Left forelimb (tissue), 1 donor: ENCODE measurements around the gene RIT1.

Experiments used
- DNase-seq: peaks from one replicate; pipeline ENCODE4 v3.0.0-alpha.2; 2018; ENCODE audit warnings: low spot score

RIT1 gene, protein sequence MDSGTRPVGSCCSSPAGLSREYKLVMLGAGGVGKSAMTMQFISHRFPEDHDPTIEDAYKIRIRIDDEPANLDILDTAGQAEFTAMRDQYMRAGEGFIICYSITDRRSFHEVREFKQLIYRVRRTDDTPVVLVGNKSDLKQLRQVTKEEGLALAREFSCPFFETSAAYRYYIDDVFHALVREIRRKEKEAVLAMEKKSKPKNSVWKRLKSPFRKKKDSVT

DNA sequence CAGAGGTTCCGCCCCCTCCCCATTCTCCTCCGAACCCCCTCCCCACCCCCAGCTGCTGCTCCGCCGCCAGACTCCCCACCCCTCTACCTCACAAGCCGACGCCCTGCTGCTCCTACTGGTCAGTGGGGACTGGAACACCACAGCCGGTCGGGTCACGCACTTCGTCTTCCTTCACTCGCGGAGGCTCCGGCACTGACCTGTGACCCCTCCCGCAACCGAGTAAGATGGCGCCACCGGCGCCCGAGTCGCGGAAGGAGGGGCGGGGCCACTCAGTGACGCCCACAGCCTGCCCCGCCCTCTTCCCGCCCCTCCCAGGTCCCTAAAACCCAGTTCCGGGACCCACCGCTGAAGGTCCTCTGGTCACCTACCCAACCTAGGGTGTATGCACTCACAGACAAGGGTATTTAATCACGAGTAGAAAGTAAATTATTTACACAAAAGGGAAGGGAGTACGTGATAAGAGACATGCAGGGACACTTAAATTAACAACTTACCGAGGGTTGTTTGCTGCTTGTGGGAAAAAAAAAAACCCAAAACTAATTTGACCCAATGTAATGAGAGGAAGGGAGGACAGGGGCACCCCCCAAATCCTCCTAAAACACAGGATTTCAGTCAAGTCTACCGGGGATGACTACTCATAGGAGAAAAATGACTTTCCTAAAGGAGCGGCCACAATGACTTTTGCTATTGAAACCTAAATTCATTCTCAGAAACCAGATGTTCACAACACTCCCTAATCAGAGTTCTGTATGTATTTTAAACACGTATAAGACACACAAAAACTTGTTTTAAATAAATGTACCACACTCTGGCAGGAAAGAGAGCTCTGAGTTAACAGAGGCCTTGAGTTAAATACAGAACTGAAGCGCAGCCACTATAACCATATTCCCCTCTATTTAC is at the start of gene RIT1:
Gene RIT1 (minus strand): TSS at position 194 of the 900 bp plus-strand sequence. CDS start 588 bp downstream, outside the sequence.
- DNase-seq, result peak; percentile 88

DNA sequence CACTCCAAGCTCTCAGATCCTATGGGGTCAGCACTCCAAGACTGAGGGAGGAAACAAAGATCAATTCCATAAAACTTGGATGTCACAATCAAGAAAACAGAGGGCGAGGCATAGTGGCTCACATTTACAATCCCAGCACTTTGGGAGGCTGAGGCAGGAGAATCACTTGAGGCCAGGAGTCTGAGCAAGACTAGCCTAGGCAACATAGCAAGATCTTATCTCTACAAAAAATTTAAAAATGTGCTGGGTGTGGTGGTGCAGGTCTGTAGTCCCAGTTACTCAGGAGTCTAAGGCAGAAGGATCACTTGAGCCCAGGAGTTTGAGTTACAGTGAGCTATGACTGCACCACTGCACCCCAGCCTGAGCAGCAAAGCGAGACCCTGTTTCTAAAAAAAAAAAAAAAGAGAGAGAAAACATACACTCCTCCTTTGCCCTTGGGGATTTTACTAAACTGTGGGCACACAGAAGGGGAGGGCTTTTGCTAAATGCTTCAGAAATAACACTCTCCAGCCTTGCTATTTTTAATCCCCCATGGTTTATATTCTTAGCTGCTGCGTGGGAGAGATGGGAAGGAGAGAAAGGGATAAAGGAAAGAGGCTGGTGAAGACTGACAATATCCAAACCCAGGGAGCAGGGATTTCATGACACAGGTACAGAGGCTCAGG is 49.1 kb upstream of the RIT1 start:
- no peak for DNase-seq

DNA sequence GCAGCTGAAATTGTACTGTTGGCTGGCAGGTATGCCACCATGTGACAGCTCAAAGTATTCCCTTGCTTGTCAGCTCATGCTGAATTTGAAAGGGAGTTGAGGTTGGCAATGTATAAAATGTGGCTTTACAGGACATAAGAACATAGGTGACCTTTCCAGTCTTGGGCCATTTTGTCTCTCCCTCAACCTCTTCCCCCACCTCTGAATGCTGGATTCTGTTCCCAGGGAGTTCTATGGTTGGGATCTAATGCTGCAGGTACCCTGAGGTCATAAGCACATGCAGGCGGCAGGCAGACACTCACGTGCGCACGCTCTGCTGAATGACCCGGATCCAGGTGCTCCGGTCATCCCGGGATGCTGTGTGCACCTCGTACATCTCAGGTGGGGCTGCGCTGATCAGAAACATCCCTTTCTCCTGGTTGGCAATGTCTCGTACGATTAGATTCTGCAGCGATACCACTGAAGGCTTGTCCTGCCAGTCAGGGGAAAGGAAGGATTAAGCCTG is 46.3 kb upstream of the RIT1 start:
- DNase-seq, result no peak

DNA sequence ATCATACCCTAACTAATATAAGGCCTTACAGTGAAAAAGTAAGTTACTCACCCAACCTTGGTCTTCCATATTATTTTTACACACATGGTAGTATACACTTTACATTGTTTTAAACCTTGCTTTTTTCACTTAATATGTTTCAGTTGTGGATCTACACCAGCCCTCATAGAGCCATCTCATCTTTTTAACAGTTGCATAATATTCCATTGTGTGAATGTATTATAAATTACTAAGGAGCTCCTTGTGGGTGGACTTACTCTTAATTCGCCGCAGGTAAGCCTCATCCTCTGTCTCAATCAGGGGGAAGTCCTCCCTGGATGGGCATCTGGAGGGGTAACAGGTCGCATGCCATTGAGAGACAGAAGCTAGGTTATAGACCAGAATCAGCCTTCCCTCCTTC is 43.5 kb upstream of the RIT1 start:
- DNase-seq, result no peak

DNA sequence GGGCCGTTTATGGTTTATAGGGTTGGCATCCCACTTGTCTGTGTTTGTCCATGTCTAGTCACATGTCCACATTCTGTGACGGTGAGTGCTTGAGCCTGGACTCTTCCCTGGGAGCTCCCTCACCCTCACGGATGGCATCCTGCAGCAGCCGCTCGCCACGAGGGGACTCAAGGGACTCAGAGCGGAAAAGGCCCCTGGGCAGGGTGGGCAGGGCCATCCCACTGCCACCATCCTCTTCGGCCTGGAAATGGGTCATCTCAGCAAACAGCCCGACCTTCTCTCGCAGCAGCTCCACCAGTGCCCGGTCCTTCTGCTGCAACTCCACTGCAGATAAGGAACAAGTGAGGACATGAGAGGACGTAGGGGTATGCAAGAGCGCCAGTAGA is 41.3 kb upstream of the RIT1 start:
- no peak for DNase-seq

DNA sequence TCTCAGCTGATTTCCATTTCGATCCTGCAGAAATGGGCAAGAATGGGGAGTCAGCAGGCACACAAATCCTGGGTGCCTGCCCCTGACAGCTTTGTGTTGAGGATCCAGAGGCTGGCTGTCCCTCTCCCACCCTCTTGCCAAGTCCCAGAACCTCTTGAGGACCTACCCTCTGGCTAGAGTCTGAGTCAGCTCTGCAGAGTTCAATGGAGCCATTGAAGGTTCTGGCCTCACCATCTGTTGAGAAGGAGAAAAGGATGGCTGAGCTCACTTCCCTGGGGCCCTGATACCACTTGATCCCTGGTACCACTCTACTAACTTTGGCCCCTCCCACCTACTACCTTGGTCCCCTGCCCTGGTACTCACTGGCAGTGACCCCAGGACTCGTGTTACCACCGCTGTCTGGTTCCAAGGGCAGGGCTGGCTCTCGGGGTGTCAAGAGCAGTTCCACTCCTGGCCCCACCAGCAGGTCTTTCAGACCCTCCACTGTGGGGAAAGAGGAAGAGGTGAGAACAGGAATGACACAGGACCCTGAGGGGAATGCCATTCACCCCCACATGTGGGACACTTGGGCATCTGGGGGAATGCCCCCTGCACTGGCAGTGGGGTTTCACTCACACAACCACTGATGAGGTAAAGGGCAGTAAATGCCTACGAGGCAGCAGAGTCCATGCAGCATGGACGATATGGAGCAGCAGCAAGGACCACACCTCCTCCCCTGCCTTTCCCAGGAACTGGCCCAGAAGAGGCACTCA is 40.8 kb upstream of the RIT1 start:
- DNase-seq, result no peak

DNA sequence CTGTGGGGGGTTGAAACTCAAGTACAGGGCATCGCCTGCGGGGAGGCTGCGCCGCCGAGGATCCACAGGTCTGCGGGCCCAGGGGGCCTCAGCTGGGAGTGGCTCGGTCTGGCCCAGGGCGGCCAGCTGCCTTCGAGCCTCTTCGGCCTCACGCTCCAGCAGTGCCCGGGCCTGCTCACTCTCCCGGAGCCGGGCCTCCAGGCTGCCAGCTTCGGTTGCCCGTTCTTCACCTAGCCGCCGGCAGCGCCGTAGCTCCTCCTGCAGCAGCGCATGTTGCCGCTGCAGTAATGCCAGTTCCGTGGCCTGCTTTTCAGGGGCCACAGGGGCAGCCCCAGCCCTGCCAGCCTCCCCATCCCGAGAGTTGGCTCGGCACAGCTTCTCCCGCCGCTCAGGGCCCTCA is 39.7 kb upstream of the RIT1 start:
- DNase-seq, result no peak

DNA sequence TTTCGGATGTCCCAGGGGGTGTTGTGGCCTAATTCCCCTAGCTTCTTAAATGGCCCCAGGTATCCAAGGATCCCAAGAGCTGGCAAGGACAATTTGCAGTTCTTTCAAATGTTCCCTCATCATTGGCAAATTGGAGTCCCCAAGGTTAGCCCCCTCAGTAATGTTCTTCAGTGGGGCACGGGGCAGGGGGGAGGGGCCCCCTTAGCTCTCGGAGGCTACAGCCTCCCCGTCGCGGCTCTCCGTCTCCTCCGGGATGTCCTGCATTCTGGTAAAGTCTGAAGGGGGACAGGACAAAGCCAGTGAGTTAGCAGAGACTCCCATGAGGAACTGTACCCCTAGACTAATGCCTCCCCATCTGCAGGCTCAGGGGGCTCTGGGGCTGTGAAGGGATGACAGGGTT is 36.6 kb upstream of the RIT1 start:
- no peak for DNase-seq

DNA sequence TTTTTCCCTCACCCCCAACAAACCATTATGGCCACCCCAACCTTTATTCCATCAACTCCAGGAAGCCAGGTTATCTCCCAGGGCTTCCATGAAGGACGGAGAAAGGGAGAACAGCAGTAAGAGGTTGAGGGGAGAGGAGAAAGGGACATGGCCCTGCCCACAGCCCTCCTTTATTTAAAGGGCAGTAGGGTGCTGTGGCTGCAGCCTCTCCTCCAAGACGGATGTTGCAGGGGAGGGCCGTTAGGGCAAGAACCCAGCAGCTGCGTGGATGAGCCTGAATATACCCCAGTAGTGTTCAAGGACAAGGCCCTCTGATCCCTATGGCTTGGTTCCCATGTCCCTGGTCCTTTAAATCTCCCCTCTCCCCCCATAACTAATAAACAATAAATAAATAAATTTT is 36.1 kb upstream of the RIT1 start:
- DNase-seq, result peak; percentile 18

DNA sequence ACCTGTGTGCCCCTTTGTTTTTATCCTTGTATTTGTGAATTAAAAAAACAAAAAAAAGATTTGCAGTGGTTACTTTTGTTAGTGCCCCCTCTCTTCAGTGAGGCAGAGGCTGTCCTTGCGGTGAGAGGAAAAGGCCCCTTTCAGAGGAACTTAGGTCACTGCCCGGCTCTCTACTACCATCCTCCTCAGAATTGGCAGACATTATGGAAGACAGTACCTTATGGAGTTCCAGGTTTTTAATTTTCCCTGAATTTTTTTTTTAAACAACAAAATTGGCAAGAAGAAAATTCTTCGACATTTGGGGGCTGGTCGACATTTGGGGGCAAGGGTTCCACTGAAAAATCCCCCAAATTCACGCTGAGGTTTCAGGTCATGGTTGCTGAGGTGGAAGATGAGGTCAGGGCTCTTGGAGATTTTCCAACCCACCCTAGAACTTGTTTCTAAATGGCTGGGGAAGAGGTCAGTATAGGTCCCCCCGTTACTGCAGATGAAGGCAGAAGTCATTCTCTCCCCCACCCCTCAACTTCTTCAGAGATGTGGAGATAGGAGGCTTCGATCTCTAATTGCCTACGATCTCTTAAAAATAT is 35.6 kb upstream of the RIT1 start:
- no peak for DNase-seq

DNA sequence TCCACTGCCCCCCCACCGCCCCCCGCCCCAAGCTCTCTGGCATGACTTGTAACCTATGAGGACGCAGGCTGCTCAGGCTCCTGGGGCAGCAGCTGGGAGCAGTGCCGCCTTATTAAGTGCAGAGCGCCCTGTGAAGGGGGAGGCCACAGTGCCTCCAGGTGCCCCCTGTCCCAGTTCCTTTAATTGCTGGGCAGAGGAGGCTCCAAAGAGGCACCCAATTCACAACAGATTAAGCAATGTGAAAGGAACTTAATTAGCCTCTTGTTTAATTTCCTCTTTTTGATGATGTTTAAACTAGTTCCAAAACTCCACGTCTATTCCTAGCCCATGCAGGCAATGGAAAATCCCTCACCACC is 33.3 kb upstream of the RIT1 start:
- no peak for DNase-seq

DNA sequence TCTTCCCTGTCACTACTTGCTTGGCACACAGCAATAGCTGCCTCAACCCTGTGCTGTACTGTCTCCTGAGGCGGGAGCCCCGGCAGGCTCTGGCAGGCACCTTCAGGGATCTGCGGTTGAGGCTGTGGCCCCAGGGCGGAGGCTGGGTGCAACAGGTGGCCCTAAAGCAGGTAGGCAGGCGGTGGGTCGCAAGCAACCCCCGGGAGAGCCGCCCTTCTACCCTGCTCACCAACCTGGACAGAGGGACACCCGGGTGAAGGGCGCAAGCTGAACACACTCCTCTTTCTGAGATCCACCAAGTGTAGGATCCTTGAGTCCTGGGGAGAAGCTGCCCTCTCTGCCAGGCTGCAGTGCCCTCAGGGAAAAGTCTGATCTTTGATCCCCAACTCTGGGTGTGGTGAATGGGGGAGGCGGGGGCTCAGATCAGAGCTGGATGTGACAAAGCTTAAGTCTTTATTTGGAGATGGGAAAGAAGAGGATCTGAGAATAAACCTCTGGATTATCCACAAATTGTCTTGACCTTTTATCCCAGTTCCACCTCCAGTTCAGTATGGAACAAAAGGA is 31.5 kb upstream of the RIT1 start:
- no peak for DNase-seq

DNA sequence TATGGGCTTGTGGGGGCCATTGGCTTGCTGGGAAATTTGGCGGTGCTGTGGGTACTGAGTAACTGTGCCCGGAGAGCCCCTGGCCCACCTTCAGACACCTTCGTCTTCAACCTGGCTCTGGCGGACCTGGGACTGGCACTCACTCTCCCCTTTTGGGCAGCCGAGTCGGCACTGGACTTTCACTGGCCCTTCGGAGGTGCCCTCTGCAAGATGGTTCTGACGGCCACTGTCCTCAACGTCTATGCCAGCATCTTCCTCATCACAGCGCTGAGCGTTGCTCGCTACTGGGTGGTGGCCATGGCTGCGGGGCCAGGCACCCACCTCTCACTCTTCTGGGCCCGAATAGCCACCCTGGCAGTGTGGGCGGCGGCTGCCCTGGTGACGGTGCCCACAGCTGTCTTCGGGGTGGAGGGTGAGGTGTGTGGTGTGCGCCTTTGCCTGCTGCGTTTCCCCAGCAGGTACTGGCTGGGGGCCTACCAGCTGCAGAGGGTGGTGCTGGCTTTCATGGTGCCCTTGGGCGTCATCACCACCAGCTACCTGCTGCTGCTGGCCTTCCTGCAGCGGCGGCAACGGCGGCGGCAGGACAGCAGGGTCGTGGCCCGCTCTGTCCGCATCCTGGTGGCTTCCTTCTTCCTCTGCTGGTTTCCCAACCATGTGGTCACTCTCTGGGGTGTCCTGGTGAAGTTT is 30.8 kb upstream of the RIT1 start:
- no peak for DNase-seq

DNA sequence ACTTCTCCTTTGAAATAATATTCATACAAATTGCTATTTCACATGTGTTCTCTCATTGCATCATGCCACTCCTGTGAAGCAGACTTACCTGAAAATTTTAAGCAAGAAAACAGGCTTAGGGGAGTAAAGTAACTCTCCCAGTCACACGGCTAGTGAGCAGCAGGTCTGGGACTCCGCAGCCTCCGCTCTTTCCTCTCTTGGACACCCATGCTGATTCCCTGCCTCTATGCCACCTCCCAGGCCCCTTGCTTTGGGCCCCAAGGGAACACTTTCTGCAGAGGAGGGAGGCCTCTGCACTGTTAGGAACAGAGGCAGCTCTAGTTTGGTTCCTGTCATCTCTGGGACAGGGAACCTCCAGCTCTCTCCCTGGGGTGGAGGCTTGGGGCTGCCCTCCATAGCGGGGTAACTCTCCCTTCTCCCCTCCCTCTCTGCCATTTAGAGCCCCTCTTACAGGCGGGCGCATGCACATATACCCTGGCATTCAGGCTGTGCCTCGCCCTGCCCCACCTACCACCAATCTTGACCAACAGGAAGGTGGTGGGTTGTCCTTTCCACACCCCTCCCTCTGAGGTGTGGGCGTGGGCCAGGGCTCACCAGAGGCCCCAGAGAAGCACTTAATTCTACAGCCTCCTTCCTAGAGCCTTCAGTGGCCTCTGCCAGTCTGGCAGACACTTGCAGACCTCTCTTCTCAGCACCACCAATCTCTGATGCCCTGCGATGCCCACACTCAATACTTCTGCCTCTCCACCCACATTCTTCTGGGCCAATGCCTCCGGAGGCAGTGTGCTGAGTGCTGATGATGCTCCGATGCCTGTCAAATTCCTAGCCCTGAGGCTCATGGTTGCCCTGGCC is 30.1 kb upstream of the RIT1 start, which contains the start of gene RXFP4:
Gene RXFP4 (plus strand): TSS at position 646 of the 852 bp plus-strand sequence. CDS start 72 bp downstream, at position 718.
- DNase-seq, result no peak

DNA sequence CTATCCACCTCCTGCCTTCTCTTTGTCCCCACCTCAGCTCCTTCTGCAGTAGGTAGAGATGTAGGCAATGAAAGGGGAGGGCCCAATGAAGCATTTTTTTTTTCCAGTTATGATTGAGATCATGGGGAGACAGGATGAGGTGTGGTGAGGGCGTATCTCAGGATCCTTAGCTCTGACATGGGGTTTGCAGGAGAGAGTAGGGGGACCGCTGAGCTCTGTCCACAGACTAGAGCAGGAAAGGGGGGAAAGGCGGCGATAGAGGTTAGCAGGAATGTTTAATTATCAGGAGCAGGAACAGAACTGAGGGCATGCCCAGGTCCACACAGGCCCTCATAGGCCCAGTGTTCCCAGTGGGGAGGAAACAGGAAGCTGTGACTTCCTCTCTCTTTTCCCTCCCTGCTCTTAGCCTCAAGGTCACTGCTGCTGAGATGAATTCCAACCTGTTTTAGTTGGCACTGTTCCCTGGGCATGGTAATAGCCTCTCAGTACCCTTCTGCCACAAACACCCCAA is 29.4 kb upstream of the RIT1 start:
- DNase-seq, result no peak

DNA sequence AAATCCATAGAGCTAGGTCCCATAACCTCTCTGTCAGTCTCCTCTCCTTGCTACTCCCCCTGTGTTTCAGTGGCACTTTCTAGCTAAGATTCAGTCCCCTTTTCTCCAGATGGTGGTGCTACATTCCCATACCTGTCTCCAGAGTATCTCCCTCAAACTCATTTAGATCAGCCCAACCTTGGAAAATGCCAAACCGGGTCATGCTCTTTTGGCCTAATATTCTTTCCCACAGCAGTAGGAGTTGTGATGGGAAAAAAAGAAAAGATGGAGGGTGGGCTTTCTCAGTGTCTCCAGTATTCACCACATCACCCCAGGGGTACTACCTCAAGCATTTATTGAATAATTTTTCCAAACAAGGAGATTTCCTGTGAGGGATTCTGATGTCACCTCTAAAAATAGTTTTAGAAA is 27.1 kb upstream of the RIT1 start:
- peak; percentile 33 for DNase-seq

DNA sequence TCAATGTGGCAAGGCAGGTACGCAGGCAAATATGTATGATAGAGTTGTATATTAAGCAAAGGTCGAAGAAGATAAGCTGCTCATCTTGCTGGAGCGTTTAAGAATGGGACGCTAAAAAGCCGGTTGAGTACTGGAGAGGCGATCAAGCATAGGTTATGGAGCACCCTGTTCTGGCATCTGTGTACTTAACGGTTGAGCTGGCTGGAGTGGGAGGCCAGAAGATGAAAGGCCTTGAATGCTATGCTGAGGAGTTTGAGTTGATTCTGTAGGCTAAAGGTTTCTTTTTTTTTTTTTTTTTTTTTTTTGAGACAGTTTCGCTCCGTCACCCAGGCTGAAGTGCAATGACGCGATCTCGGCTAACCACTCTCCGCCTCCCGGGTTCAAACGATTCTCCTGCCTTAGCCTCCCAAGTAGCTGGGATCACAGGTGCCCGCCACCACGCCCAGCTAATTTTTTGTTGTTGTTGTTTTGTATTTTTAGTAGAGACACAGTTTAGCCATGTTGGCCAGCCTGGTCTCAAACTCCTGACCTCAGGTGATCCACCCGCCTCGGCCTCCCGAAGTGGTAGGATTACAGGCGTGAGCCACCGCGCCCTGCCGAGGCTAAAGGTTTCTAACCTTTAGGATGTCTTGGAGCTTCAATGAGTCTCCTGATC is 23.9 kb upstream of the RIT1 start:
- DNase-seq, result no peak

DNA sequence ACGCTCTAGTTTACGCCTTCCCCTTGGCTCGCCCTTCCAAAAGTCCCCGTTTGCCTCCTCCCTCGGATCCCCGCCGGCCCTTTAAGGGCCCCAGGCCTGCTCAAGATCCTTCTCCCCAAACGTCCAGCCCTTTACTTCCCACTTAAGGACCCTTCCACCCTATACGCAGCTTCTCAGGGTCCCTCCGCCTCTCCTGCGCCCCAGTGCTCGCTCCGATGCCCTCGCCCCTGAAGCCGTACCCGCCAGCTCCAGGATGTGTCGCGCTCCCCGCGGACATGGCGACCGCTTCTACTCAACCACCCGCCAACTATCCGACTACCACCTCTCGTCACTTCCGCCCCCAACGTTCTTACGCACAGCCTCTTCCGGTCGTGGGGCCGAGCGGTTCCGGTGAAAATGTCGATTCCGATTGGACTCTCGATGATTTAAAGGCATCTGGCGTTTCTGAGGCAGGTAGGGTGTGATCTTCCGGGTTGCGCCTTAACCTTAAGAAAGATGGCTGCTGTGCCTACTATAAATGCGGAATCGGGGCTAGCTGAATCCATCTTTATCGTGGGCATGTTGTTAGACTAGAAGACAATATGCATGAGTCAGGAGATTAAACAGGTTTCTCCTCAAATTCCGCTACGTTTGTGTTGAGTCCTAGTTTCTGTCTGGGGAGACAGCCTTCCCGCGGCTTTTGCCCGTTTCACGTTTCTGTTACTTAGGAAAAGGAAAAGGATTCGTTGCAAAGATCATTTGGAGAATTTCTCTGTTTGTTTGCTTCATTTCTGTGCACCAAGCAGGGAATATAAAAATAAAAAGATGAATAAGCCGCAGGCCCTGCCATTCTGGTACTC is 23.2 kb upstream of the RIT1 start, which contains the start of gene KHDC4:
Gene KHDC4 (minus strand): TSS at position 317 of the 839 bp plus-strand sequence. CDS start 40 bp downstream, at position 277.
- DNase-seq, result peak; percentile 96
